ENCODE data around the gene CR1. TPM values are rescaled to one million over a fixed set of nuclear protein-coding genes. Genes with fewer than 3 reads are reported as not detected.

Gene CR1
- total and polyA plus RNA-seq, 2 of the 4 experiments (the other 2 are of a cell fraction), result not detected

- H3K9me3 ChIP-seq (ENCODE audit: control insufficient read depth, insufficient read depth, low read length), result no peaks in the 10 kb centered on the region
- CTCF ChIA-PET, result no interaction called here
- ATAC-seq (ENCODE audit: low read depth) (no peak), DNase-seq (no peak)
- no peak overlapping the region for H2AFZ ChIP-seq (replicated peaks; ENCODE audit: low read length, poor library complexity)
- no peak overlapping the region for H3K27ac ChIP-seq (ENCODE audit: insufficient read depth, low read length)
- H3K27me3 ChIP-seq (ENCODE audit: control insufficient read depth, insufficient read depth, low read length), result no peaks in the 10 kb centered on the region
- no peak overlapping the region for H3K4me2 ChIP-seq (ENCODE audit: low read depth, low read length)
- in situ Hi-C loops (cut with MboI; ENCODE audit: low sequenced_read_pairs) (no loop called here), dilution Hi-C loops (cut with HindIII; ENCODE audit: low sequenced_read_pairs, unreplicated experiment) (no loop called here), intact Hi-C loops (cut with micrococcal nuclease) (no loop called here)
- no peak overlapping the region for H3K23ac ChIP-seq (ENCODE audit: low read depth, low read length)
- H3K14ac ChIP-seq (replicated peaks; ENCODE audit: low read depth, low read length), result no peak overlapping the region
- H2AK9ac ChIP-seq (replicated peaks; ENCODE audit: low read depth, low read length, poor library complexity), result no peak overlapping the region
- no peak overlapping the region for H4K5ac ChIP-seq (ENCODE audit: low read depth, low read length)
- H2BK15ac ChIP-seq (ENCODE audit: low read depth, low read length), result no peak overlapping the region
- no peak overlapping the region for H3K18ac ChIP-seq (ENCODE audit: low read depth, low read length)
- no peak overlapping the region for H2BK120ac ChIP-seq (ENCODE audit: low read depth, low read length)
- BruUV-seq (replicated peaks), result no TSS peak
- no peak overlapping the region for H4K8ac ChIP-seq (ENCODE audit: low read depth in 2 of 2, low read length in 2 of 2)
- no peaks in the 10 kb centered on the region for H3K79me1 ChIP-seq (ENCODE audit: low read depth in 1 of 2, low read length in 2 of 2)
- no peak overlapping the region for H2BK5ac ChIP-seq (ENCODE audit: low read depth, low read length, poor library complexity, severe bottlenecking)
- H3K9ac ChIP-seq (ENCODE audit: low read depth, low read length), result no peak overlapping the region
- H3K4me1 ChIP-seq (ENCODE audit: control insufficient read depth, insufficient read depth, low read length), result no peaks in the 10 kb centered on the region
- no peak overlapping the region for H3K56ac ChIP-seq (ENCODE audit: extremely low read depth, insufficient read depth, low read length)
- H4K20me1 ChIP-seq (ENCODE audit: insufficient read depth, low read length), result no peaks in the 10 kb centered on the region
- no peak overlapping the region for H3K4ac ChIP-seq (ENCODE audit: low read depth, low read length)
- H2BK20ac ChIP-seq (ENCODE audit: low read depth, low read length), result no peak overlapping the region
- no peak overlapping the region for H2AK5ac ChIP-seq (ENCODE audit: low read depth, low read length)
- POLR2A ChIA-PET (ENCODE audit: unreplicated experiment), result no interaction called here
- H3K9me1 ChIP-seq (ENCODE audit: insufficient read depth, low read length), result no peaks in the 10 kb centered on the region
- TF ChIP-seq, protein P1, sequence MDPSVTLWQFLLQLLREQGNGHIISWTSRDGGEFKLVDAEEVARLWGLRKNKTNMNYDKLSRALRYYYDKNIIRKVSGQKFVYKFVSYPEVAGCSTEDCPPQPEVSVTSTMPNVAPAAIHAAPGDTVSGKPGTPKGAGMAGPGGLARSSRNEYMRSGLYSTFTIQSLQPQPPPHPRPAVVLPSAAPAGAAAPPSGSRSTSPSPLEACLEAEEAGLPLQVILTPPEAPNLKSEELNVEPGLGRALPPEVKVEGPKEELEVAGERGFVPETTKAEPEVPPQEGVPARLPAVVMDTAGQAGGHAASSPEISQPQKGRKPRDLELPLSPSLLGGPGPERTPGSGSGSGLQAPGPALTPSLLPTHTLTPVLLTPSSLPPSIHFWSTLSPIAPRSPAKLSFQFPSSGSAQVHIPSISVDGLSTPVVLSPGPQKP (IDR thresholded peaks at IDR 0.05; ENCODE audit: borderline replicate concordance, low read depth, low read length), result no peak
- no peak; the same call in 1 of the 2 replicates for TF ChIP-seq MAFK (IDR thresholded peaks at IDR 0.05; ENCODE audit: low read depth, low read length)
- WGBS, 2 experiments (ENCODE audit: extremely low coverage in 2 of 2, insufficient read length in 1 of 2), result 25% methylated on average over 1 of the region's 4 CpGs; no CpG with 5 or more reads in 1 of the 2 experiments
- no peak overlapping the region for H3K4me3 ChIP-seq (ENCODE audit: insufficient read depth, low read depth, low read length)
- no peak overlapping the region for H4K91ac ChIP-seq (ENCODE audit: insufficient read depth, low read depth, low read length)
- no peaks in the 10 kb centered on the region for H3K36me3 ChIP-seq (ENCODE audit: control insufficient read depth, insufficient read depth, low read length)
Observed at GRCh38 chr1:207518608-207519236, 22.8 kb downstream of the CR1 start.

Measured in IMR-90 (cell line).